Activated T-helper 17 cell treated with anti-CD3 and anti-CD28 coated beads, Interleukin-2, amount 50 U/mL, for 72 hours (primary cell): Measurements from ENCODE around the gene UAP1. TPM values are rescaled to one million over a fixed set of nuclear protein-coding genes. Genes with fewer than 3 reads are reported as not detected.
"Not testable (repeated sequence)": the region's sequence is repeated elsewhere in the genome, so short reads cannot be mapped to it uniquely, and the experiment has no call there.

ENCODE experiments used
- ATAC-seq: fragments of 150-1000 bp; cut with Tn5 transposase; replicated peaks from 2 replicates; pipeline ENCODE4 v1.10.0; 2021; ENCODE audit warnings: mild to moderate bottlenecking, moderate library complexity
- H3K27ac Mint-ChIP-seq: one replicate; pipeline ENCODE4 v1.8.0; 2022; ENCODE audit warnings: mixed read lengths
- H3K27me3 Mint-ChIP-seq: one replicate; pipeline ENCODE4 v1.8.0; 2022; ENCODE audit warnings: mixed read lengths
- H3K36me3 Mint-ChIP-seq: one replicate; pipeline ENCODE4 v1.8.0; 2022; ENCODE audit warnings: low read depth, mild to moderate bottlenecking, mixed read lengths
- H3K4me1 Mint-ChIP-seq: one replicate; pipeline ENCODE4 v1.8.0; 2022; ENCODE audit warnings: mixed read lengths
- H3K4me3 Mint-ChIP-seq: one replicate; pipeline ENCODE4 v1.8.0; 2022; ENCODE audit warnings: mild to moderate bottlenecking, mixed read lengths
- H3K9me3 Mint-ChIP-seq: one replicate; pipeline ENCODE4 v1.8.0; 2022; ENCODE audit warnings: mixed read lengths
- total RNA-seq, 2 donors: library from RNA; stranded (reverse); gene quantifications; one replicate each; pipeline ENCODE4 v1.2.3, GENCODE V29; 2022

UAP1 gene
- total RNA-seq, 2 donors from 2014 or later: 21.5 to 34.8 TPM

- peaks cover 5% of the 10 kb centered on the region for H3K4me1 Mint-ChIP-seq
- no peak overlapping the region for H3K27ac Mint-ChIP-seq
Observed at GRCh38 chr1:162578936-162579335, 17.4 kb downstream of the UAP1 start.

GRCh38 chr1:162580308-162580707 lies 18.8 kb downstream of the UAP1 start:
- ATAC-seq: no peak
- Mint-ChIP-seq H3K4me1 (peaks cover 5% of the 10 kb centered on the region), H3K27ac (no peak overlapping the region), H3K9me3 (no peaks in the 10 kb centered on the region), H3K36me3 (peaks cover 87% of the 10 kb centered on the region), H3K27me3 (no peaks in the 10 kb centered on the region), H3K4me3 (no peak overlapping the region)

More at GRCh38 chr1:162578936-162579335, 17.4 kb downstream of the UAP1 start:
- H3K9me3 Mint-ChIP-seq: no peaks in the 10 kb centered on the region
- no peak overlapping the region for H3K4me3 Mint-ChIP-seq
- peaks cover 75% of the 10 kb centered on the region for H3K36me3 Mint-ChIP-seq
- no peak for ATAC-seq
- H3K27me3 Mint-ChIP-seq: no peaks in the 10 kb centered on the region

- not testable (repeated sequence) for H3K9me3 Mint-ChIP-seq, H3K4me1 Mint-ChIP-seq, H3K27ac Mint-ChIP-seq, H3K27me3 Mint-ChIP-seq, ATAC-seq, H3K4me3 Mint-ChIP-seq
- peaks cover 87% of the 10 kb centered on the region for H3K36me3 Mint-ChIP-seq
Observed at GRCh38 chr1:162582901-162583300, 21.4 kb downstream of the UAP1 start.

GRCh38 chr1:162585101-162585500 lies 23.6 kb downstream of the UAP1 start:
- not testable (repeated sequence) for H3K4me3 Mint-ChIP-seq, ATAC-seq, H3K27me3 Mint-ChIP-seq, H3K27ac Mint-ChIP-seq, H3K9me3 Mint-ChIP-seq, H3K4me1 Mint-ChIP-seq
- H3K36me3 Mint-ChIP-seq: peaks cover 87% of the 10 kb centered on the region

GRCh38 chr1:162587347-162587746 lies 25.8 kb downstream of the UAP1 start:
- no peak for ATAC-seq
- no peaks in the 10 kb centered on the region for H3K9me3 Mint-ChIP-seq
- H3K36me3 Mint-ChIP-seq: peaks cover 88% of the 10 kb centered on the region
- H3K4me1 Mint-ChIP-seq: no peaks in the 10 kb centered on the region
- no peaks in the 10 kb centered on the region for H3K27me3 Mint-ChIP-seq
- H3K4me3 Mint-ChIP-seq: no peak overlapping the region
- no peak overlapping the region for H3K27ac Mint-ChIP-seq

GRCh38 chr1:162587761-162588260 lies 26.3 kb downstream of the UAP1 start:
- ATAC-seq: no peak
- Mint-ChIP-seq H3K4me1 (no peaks in the 10 kb centered on the region), H3K27me3 (no peaks in the 10 kb centered on the region), H3K9me3 (no peaks in the 10 kb centered on the region), H3K4me3 (no peak overlapping the region), H3K36me3 (peaks cover 88% of the 10 kb centered on the region), H3K27ac (no peak overlapping the region)

- peaks cover 82% of the 10 kb centered on the region for H3K36me3 Mint-ChIP-seq
- H3K4me1 Mint-ChIP-seq: no peaks in the 10 kb centered on the region
Observed at GRCh38 chr1:162590101-162590500, 28.6 kb downstream of the UAP1 start.

GRCh38 chr1:162590686-162591085 lies 29.2 kb downstream of the UAP1 start:
- peaks cover 82% of the 10 kb centered on the region for H3K36me3 Mint-ChIP-seq
- ATAC-seq: no peak
- no peaks in the 10 kb centered on the region for H3K4me1 Mint-ChIP-seq
- H3K9me3 Mint-ChIP-seq: no peaks in the 10 kb centered on the region
- H3K27me3 Mint-ChIP-seq: no peaks in the 10 kb centered on the region
- no peak overlapping the region for H3K4me3 Mint-ChIP-seq
- no peak overlapping the region for H3K27ac Mint-ChIP-seq

More at GRCh38 chr1:162590101-162590500, 28.6 kb downstream of the UAP1 start:
- Mint-ChIP-seq H3K9me3 (no peaks in the 10 kb centered on the region), H3K27me3 (no peaks in the 10 kb centered on the region), H3K27ac (no peak overlapping the region), H3K4me3 (no peak overlapping the region)
- no peak for ATAC-seq

- peaks cover 83% of the 10 kb centered on the region for H3K36me3 Mint-ChIP-seq
- no peak for ATAC-seq
Observed at GRCh38 chr1:162596514-162597170, 35.1 kb downstream of the UAP1 start.

GRCh38 chr1:162599451-162599850 lies 37.9 kb downstream of the UAP1 start:
- Mint-ChIP-seq H3K9me3 (no peaks in the 10 kb centered on the region), H3K27me3 (no peaks in the 10 kb centered on the region), H3K36me3 (peaks cover 64% of the 10 kb centered on the region), H3K4me1 (no peaks in the 10 kb centered on the region), H3K4me3 (no peak overlapping the region), H3K27ac (no peak overlapping the region)
- ATAC-seq: no peak

More at GRCh38 chr1:162596514-162597170, 35.1 kb downstream of the UAP1 start:
- no peaks in the 10 kb centered on the region for H3K27me3 Mint-ChIP-seq
- H3K27ac Mint-ChIP-seq: no peak overlapping the region
- H3K4me1 Mint-ChIP-seq: no peaks in the 10 kb centered on the region
- H3K4me3 Mint-ChIP-seq: no peak overlapping the region
- H3K9me3 Mint-ChIP-seq: no peaks in the 10 kb centered on the region

- ATAC-seq, H3K4me3 Mint-ChIP-seq: not testable (repeated sequence)
Observed at GRCh38 chr1:162603117-162603516, 41.6 kb downstream of the UAP1 start.

GRCh38 chr1:162605225-162605927 lies 43.9 kb downstream of the UAP1 start:
- Mint-ChIP-seq H3K36me3 (peaks cover 15% of the 10 kb centered on the region), H3K4me3 (no peak overlapping the region), H3K4me1 (no peaks in the 10 kb centered on the region), H3K9me3 (no peaks in the 10 kb centered on the region), H3K27me3 (no peaks in the 10 kb centered on the region), H3K27ac (no peak overlapping the region)
- ATAC-seq: no peak

More at GRCh38 chr1:162603117-162603516, 41.6 kb downstream of the UAP1 start:
- not testable (repeated sequence) for H3K4me1 Mint-ChIP-seq, H3K27me3 Mint-ChIP-seq, H3K27ac Mint-ChIP-seq, H3K9me3 Mint-ChIP-seq
- peaks cover 38% of the 10 kb centered on the region for H3K36me3 Mint-ChIP-seq

GRCh38 chr1:162609306-162609705 lies 47.8 kb downstream of the UAP1 start:
- Mint-ChIP-seq H3K9me3 (no peaks in the 10 kb centered on the region), H3K27me3 (no peaks in the 10 kb centered on the region), H3K4me1 (no peaks in the 10 kb centered on the region), H3K36me3 (no peaks in the 10 kb centered on the region), H3K27ac (no peak overlapping the region), H3K4me3 (no peak overlapping the region)
- no peak for ATAC-seq

- no peaks in the 10 kb centered on the region for H3K9me3 Mint-ChIP-seq
- ATAC-seq: no peak
- H3K27ac Mint-ChIP-seq: no peak overlapping the region
- H3K27me3 Mint-ChIP-seq: no peaks in the 10 kb centered on the region
- H3K4me1 Mint-ChIP-seq: no peaks in the 10 kb centered on the region
- peaks cover 8% of the 10 kb centered on the region for H3K36me3 Mint-ChIP-seq
- no peak overlapping the region for H3K4me3 Mint-ChIP-seq
Observed at GRCh38 chr1:162612606-162613400, 51.3 kb downstream of the UAP1 start.
